Neural progenitor cell (in vitro differentiated cells): Measurements from ENCODE around the gene PA2G4. TPM values are rescaled to one million over a fixed set of nuclear protein-coding genes. Genes with fewer than 3 reads are reported as not detected.

Experiments used
- DNase-seq: peaks from one replicate; pipeline ENCODE4 v3.0.0-alpha.2; 2016; ENCODE audit warnings: low spot score
- H2AFZ ChIP-seq: fragments of 200-600 bp; sonication (generic); replicated peaks from 2 replicates; pipeline ENCODE4 v1.6.1; 2016; ENCODE audit warnings: antibody characterized with exemption
- H3F3A ChIP-seq: fragments of 200-600 bp; sonication (generic); 2 replicates; pipeline ENCODE4 v1.6.1; 2016; ENCODE audit warnings: antibody characterized with exemption, low read depth
- H3K27ac ChIP-seq: fragments of 200-600 bp; sonication (generic); 2 replicates; pipeline ENCODE4 v1.5.1; 2016; ENCODE audit warnings: mild to moderate bottlenecking
- H3K27me3 ChIP-seq: fragments of 200-600 bp; sonication (generic); 2 replicates; pipeline ENCODE4 v1.6.1; 2016; ENCODE audit warnings: mild to moderate bottlenecking, moderate library complexity
- H3K36me3 ChIP-seq: fragments of 200-600 bp; sonication (generic); 2 replicates; pipeline ENCODE4 v1.5.1; 2016
- H3K4me1 ChIP-seq: fragments of 200-600 bp; sonication (generic); 2 replicates; pipeline ENCODE4 v1.6.1; 2016; ENCODE audit warnings: mixed run types
- H3K4me2 ChIP-seq: fragments of 200-600 bp; sonication (generic); 2 replicates; pipeline ENCODE4 v1.6.1; 2016
- H3K4me3 ChIP-seq: fragments of 200-600 bp; sonication (generic); 2 replicates; pipeline ENCODE4 v1.5.1; 2016
- H3K79me2 ChIP-seq: fragments of 200-600 bp; sonication (generic); 2 replicates; pipeline ENCODE4 v1.6.1; 2016; ENCODE audit warnings: low read depth
- H3K9ac ChIP-seq: fragments of 200-600 bp; sonication (generic); 2 replicates; pipeline ENCODE4 v1.6.1; 2016
- H3K9me3 ChIP-seq: fragments of 200-600 bp; sonication (generic); 2 replicates; pipeline ENCODE4 v1.5.1; 2016; ENCODE audit warnings: low read depth
- H4K20me1 ChIP-seq: fragments of 200-600 bp; sonication (generic); 2 replicates; pipeline ENCODE4 v1.6.1; 2016; ENCODE audit warnings: low read depth
- H3K27ac Mint-ChIP-seq: 3 replicates; pipeline ENCODE4 v1.8.0; 2021; ENCODE audit warnings: mixed read lengths
- H3K27me3 Mint-ChIP-seq: 2 replicates; pipeline ENCODE4 v1.8.0; 2022; ENCODE audit warnings: low read depth, mild to moderate bottlenecking, inconsistent platforms, moderate library complexity, mixed read lengths; ENCODE audit not compliant: insufficient read depth
- H3K36me3 Mint-ChIP-seq: 3 replicates; pipeline ENCODE4 v1.8.0; 2021; ENCODE audit warnings: mixed read lengths
- H3K4me1 Mint-ChIP-seq: 3 replicates; pipeline ENCODE4 v1.8.0; 2021; ENCODE audit warnings: mixed read lengths
- H3K4me3 Mint-ChIP-seq: 3 replicates; pipeline ENCODE4 v1.8.0; 2021; ENCODE audit warnings: mild to moderate bottlenecking, moderate library complexity, mixed read lengths
- H3K9me3 Mint-ChIP-seq: 3 replicates; pipeline ENCODE4 v1.8.0; 2020; ENCODE audit warnings: mixed read lengths
- EZH2 ChIP-seq: fragments of 200-600 bp; sonication (generic); IDR thresholded peaks from 2 replicates; pipeline ENCODE4 v1.6.1; 2017; ENCODE audit warnings: antibody characterized with exemption, mild to moderate bottlenecking, moderate library complexity
- EZH2phosphoT487 ChIP-seq: fragments of 200-600 bp; sonication (generic); IDR thresholded peaks from 2 replicates; pipeline ENCODE4 v1.6.1; 2017; ENCODE audit warnings: antibody characterized with exemption
- total RNA-seq: library from RNA; depleted of rRNA; stranded (reverse); fragments of >200 nt; gene quantifications from 2 replicates; pipeline ENCODE4 v1.2.3, GENCODE V29; 2015; ENCODE audit warnings: low replicate concordance
- TF ChIP-seq, protein P1 (sequence below): fragments of 200-600 bp; sonication (generic); IDR thresholded peaks from 2 replicates; pipeline ENCODE4 v1.5.1; 2017; ENCODE audit warnings: antibody characterized with exemption, mild to moderate bottlenecking

The PA2G4 gene
- total RNA-seq, 1 donor from 2014 or later: 242 TPM

DNA sequence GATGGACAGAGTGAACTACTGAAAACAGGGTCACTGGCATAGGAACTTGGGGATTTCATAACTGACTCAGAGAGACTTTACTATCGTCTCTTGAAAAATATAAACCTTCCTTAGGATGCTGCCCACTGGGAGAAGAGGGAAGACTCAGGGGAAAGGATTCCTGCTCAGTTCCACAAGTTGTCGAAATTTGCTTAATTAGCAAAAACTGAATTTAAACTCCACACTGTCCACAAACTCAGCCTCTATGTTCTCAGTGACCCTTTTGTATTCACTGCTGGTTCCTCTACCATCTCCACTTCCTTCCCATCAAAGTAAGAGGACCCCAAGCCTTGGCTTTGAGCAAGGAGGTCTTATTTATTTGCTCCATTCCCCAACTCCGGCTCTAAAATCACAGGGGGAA, 40.9 kb downstream of the PA2G4 start:
- Histone ChIP-seq H3K4me3 (no peak overlapping the region), H3F3A (peaks cover 19% of the 10 kb centered on the region), H3K27me3 (no peaks in the 10 kb centered on the region), H3K4me2 (no peak overlapping the region), H2AFZ (no peak overlapping the region), H3K4me1 (no peaks in the 10 kb centered on the region), H3K27ac (no peak overlapping the region), H3K9me3 (no peaks in the 10 kb centered on the region), H3K9ac (no peak overlapping the region), H4K20me1 (no peaks in the 10 kb centered on the region), H3K36me3 (peaks cover 8% of the 10 kb centered on the region), H3K79me2 (no peaks in the 10 kb centered on the region)
- Mint-ChIP-seq H3K27ac (no peak overlapping the region), H3K4me1 (no peaks in the 10 kb centered on the region), H3K4me3 (no peak overlapping the region), H3K9me3 (no peaks in the 10 kb centered on the region), H3K36me3 (peaks cover 29% of the 10 kb centered on the region), H3K27me3 (peaks cover 3% of the 10 kb centered on the region)
- DNase-seq: no peak
- TF ChIP-seq EZH2 (no peak), EZH2phosphoT487 (no peak)
- TF ChIP-seq, protein P1, sequence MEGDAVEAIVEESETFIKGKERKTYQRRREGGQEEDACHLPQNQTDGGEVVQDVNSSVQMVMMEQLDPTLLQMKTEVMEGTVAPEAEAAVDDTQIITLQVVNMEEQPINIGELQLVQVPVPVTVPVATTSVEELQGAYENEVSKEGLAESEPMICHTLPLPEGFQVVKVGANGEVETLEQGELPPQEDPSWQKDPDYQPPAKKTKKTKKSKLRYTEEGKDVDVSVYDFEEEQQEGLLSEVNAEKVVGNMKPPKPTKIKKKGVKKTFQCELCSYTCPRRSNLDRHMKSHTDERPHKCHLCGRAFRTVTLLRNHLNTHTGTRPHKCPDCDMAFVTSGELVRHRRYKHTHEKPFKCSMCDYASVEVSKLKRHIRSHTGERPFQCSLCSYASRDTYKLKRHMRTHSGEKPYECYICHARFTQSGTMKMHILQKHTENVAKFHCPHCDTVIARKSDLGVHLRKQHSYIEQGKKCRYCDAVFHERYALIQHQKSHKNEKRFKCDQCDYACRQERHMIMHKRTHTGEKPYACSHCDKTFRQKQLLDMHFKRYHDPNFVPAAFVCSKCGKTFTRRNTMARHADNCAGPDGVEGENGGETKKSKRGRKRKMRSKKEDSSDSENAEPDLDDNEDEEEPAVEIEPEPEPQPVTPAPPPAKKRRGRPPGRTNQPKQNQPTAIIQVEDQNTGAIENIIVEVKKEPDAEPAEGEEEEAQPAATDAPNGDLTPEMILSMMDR: no peak

DNA sequence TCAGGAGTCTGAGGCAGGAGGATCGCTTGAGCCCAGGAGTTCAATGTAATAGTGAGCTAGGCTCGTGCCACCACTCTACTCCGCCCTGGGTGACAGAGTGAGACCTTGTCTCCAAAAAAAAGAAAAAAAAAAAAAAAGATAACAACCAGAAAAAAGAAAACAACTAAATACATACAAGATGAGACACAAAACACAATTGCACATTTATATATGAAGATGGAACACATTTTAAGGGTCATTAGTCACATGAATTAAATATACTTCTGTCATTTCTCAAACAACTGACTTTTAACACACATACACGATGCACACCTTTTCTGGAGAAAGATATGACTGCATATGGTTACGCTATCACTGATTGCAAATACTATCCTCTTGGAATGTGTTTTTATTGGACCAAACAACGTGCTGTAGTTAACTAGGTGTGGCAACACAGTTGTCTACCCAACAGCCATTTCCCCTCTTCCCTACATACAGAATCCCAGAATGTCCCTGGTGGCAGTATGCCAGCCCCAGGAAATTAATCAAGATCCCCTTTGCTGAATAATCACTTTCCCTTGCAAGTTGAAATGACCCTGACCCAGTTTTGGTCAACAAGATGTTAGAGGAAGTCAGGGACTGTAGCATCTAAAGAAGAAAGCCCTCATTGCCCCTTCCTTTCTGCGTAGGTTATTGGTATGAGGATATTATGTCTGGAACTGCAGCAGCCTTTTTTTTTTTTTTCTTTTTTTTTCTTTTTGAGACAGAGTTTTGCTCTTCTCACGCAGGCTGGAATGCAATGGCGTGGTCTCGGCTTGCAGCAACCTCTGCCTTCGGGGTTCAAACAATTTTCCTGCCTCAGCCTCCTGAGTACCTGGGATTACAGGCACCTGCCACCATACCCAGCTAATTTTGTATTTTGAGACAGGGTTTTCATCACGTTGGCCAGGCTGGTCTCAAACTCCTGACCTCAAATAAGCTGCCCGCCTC, 42.4 kb downstream of the PA2G4 start:
- Mint-ChIP-seq H3K27me3 (peaks cover 6% of the 10 kb centered on the region), H3K4me1 (peaks cover 8% of the 10 kb centered on the region), H3K27ac (peak overlapping the region; percentile 59), H3K9me3 (no peaks in the 10 kb centered on the region), H3K36me3 (peaks cover 19% of the 10 kb centered on the region), H3K4me3 (no peak overlapping the region)
- Histone ChIP-seq H3K4me1 (peaks cover 3% of the 10 kb centered on the region), H3K27ac (peak overlapping the region; percentile 25), H4K20me1 (no peaks in the 10 kb centered on the region), H3K27me3 (no peaks in the 10 kb centered on the region), H2AFZ (no peak overlapping the region), H3F3A (peaks cover 31% of the 10 kb centered on the region), H3K9ac (no peak overlapping the region), H3K36me3 (no peaks in the 10 kb centered on the region), H3K4me2 (no peak overlapping the region), H3K9me3 (no peaks in the 10 kb centered on the region), H3K79me2 (peaks cover 4% of the 10 kb centered on the region), H3K4me3 (no peak overlapping the region)
- no peak for DNase-seq
- TF ChIP-seq EZH2 (no peak), EZH2phosphoT487 (no peak)
- TF ChIP-seq, protein P1: no peak

DNA sequence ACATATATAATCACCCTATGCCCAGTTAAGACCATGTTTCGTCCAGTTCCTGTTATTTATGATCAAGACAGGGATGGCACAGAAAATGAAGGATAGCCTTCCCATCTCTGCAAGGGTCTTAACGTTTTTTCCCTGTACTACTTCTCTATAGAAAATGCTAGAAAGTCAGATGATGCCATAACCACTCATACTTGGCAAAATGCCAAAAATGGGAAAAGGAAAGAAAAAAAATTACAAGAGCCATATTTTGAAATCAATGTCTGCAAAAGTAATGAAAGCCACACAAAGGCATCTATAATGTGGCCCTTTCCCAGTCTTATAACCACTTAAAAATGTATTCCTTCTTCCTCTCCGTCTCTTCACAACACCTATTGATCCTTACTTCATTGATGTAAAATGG, 46.2 kb downstream of the PA2G4 start:
- TF ChIP-seq EZH2phosphoT487 (no peak), EZH2 (no peak)
- H3K9me3 Mint-ChIP-seq: no peaks in the 10 kb centered on the region
- Histone ChIP-seq H3K27me3 (no peaks in the 10 kb centered on the region), H3K27ac (no peak overlapping the region), H3K4me2 (no peak overlapping the region), H2AFZ (no peak overlapping the region), H3K36me3 (no peaks in the 10 kb centered on the region), H3F3A (peaks cover 29% of the 10 kb centered on the region), H3K4me1 (peaks cover 14% of the 10 kb centered on the region), H3K4me3 (no peak overlapping the region), H3K9me3 (no peaks in the 10 kb centered on the region), H3K79me2 (peaks cover 18% of the 10 kb centered on the region), H3K9ac (no peak overlapping the region), H4K20me1 (no peaks in the 10 kb centered on the region)
- no peak for DNase-seq
- no peak overlapping the region for H3K27ac Mint-ChIP-seq
- peaks cover 5% of the 10 kb centered on the region for H3K27me3 Mint-ChIP-seq
- H3K36me3 Mint-ChIP-seq: peaks cover 10% of the 10 kb centered on the region
- peak overlapping the region; percentile 97 for H3K4me3 Mint-ChIP-seq
- peaks cover 30% of the 10 kb centered on the region for H3K4me1 Mint-ChIP-seq

DNA sequence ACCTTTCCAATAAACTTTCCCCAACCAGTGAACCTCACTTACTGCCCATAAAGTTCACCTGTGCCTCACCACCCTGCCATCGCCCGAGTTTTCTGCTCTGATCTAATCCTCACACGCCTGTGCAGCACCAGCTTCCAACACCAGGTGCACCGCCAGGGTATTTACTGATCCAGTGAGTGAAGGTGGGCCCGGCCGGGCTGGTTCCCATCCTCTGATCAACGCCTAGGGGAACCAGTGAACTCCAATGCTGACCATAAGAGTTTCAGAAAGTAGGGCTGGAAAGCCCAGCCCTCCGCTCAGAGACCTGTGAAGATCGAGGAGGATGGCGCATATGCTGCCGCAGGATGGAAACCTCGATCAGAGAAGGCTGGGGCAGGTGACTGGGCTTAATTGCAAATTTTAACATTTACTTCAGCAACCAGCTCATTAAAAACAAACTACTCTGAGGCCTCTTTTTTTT, 47.3 kb downstream of the PA2G4 start:
- H3K79me2 ChIP-seq: peaks cover 18% of the 10 kb centered on the region
- Mint-ChIP-seq H3K27me3 (peaks cover 8% of the 10 kb centered on the region), H3K27ac (peak overlapping the region; percentile 60), H3K36me3 (peaks cover 12% of the 10 kb centered on the region), H3K9me3 (no peaks in the 10 kb centered on the region), H3K4me3 (peak overlapping the region; percentile 97), H3K4me1 (peaks cover 31% of the 10 kb centered on the region)
- H3K9ac ChIP-seq: peak overlapping the region; percentile 29
- H2AFZ ChIP-seq: peak overlapping the region; percentile 80
- no peaks in the 10 kb centered on the region for H3K9me3 ChIP-seq
- peak overlapping the region; percentile 97 for H3K4me2 ChIP-seq
- peak overlapping the region; percentile 51 for H3K27ac ChIP-seq
- no peaks in the 10 kb centered on the region for H4K20me1 ChIP-seq
- H3K4me1 ChIP-seq: peaks cover 14% of the 10 kb centered on the region
- no peaks in the 10 kb centered on the region for H3K27me3 ChIP-seq
- TF ChIP-seq, protein P1: peak; percentile 63
- no peak for TF ChIP-seq EZH2phosphoT487
- H3F3A ChIP-seq: peaks cover 29% of the 10 kb centered on the region
- H3K4me3 ChIP-seq: peak overlapping the region; percentile 68
- DNase-seq: peak; percentile 66
- H3K36me3 ChIP-seq: no peaks in the 10 kb centered on the region
